RWPE2 (cell line): ENCODE results near the gene IL17RB.

Experiments used
- ATAC-seq: fragments of 200-7000 bp; cut with Tn5 transposase; 3 replicates; pipeline ENCODE4 v1.9.1; 2021; ENCODE audit warnings: low read depth
- DNase-seq: peaks from one replicate; pipeline ENCODE4 v3.0.0-alpha.2; 2020; ENCODE audit warnings: low spot score
- H3K27ac ChIP-seq: fragments of 450-650 bp; 2 replicates; pipeline ENCODE4 v1.5.1; 2017; ENCODE audit warnings: mild to moderate bottlenecking; ENCODE audit not compliant: poor library complexity, severe bottlenecking
- H3K27me3 ChIP-seq: fragments of 250-450 bp; sonication (Bioruptor Pico); 2 replicates; pipeline ENCODE4 v1.5.1; 2021; ENCODE audit warnings: mild to moderate bottlenecking, moderate library complexity; ENCODE audit not compliant: insufficient read depth, poor library complexity, severe bottlenecking
- H3K36me3 ChIP-seq: fragments of 250-450 bp; sonication (Bioruptor Pico); 2 replicates; pipeline ENCODE4 v1.5.1; 2020; ENCODE audit warnings: low read depth, mild to moderate bottlenecking, moderate library complexity
- H3K4me1 ChIP-seq: fragments of 250-450 bp; sonication (Bioruptor Pico); 2 replicates; pipeline ENCODE4 v1.5.1; 2021; ENCODE audit warnings: mild to moderate bottlenecking, moderate library complexity; ENCODE audit not compliant: insufficient read depth, poor library complexity, severe bottlenecking
- H3K4me3 ChIP-seq: fragments of 250-450 bp; sonication (Bioruptor Pico); 2 replicates; pipeline ENCODE4 v1.5.1; 2021; ENCODE audit warnings: mild to moderate bottlenecking, moderate library complexity; ENCODE audit not compliant: severe bottlenecking
- H3K9me3 ChIP-seq: fragments of 250-450 bp; sonication (Bioruptor Pico); 2 replicates; pipeline ENCODE4 v1.5.1; 2021; ENCODE audit warnings: mild to moderate bottlenecking, moderate library complexity; ENCODE audit not compliant: severe bottlenecking
- CTCF ChIP-seq: fragments of 450-650 bp; IDR thresholded peaks from one replicate; pipeline ENCODE4 v1.5.1; 2017; ENCODE audit warnings: mild to moderate bottlenecking, moderate library complexity; ENCODE audit not compliant: poor library complexity, severe bottlenecking

IL17RB gene

GRCh38 chr3:53890726-53891475 lies 44.5 kb downstream of the IL17RB start:
- Histone ChIP-seq H3K9me3 (no peaks in the 10 kb centered on the region), H3K27me3 (no peaks in the 10 kb centered on the region), H3K4me1 (peaks cover 15% of the 10 kb centered on the region), H3K27ac (peak overlapping the region; percentile 20), H3K4me3 (peak overlapping the region; percentile 74), H3K36me3 (peaks cover 39% of the 10 kb centered on the region)
- no peak for TF ChIP-seq CTCF
- DNase-seq (no peak), ATAC-seq (peak; percentile 20; the same call in 1 of the 3 replicates)

- TF ChIP-seq CTCF = no peak
- H3K27me3 ChIP-seq = no peaks in the 10 kb centered on the region
- ATAC-seq (peak; percentile 94), DNase-seq (peak; percentile 97)
- peak within 1 kb of the TSS; percentile 74 for H3K4me3 ChIP-seq
- H3K27ac ChIP-seq = peak within 1 kb of the TSS; percentile 27
- peaks cover 15% of the 10 kb centered on the region for H3K4me1 ChIP-seq
- H3K36me3 ChIP-seq = peaks cover 34% of the 10 kb centered on the region
- H3K9me3 ChIP-seq = no peaks in the 10 kb centered on the region
These were observed 45.3 kb downstream of the IL17RB start, which contains the start of gene SELENOK for GRCh38 chr3:53891497-53892285. TSS of gene SELENOK (minus strand) at chr3:53891859.

GRCh38 chr3:53892286-53892637 lies 45.9 kb downstream of the IL17RB start:
- Histone ChIP-seq H3K4me1 (peaks cover 15% of the 10 kb centered on the region), H3K36me3 (peaks cover 28% of the 10 kb centered on the region), H3K4me3 (peak overlapping the region; percentile 74), H3K27me3 (no peaks in the 10 kb centered on the region), H3K9me3 (no peaks in the 10 kb centered on the region), H3K27ac (peak overlapping the region; percentile 27)
- no peak for TF ChIP-seq CTCF
- no peak for DNase-seq
- ATAC-seq = no peak

GRCh38 chr3:53899750-53900149 lies 53.4 kb downstream of the IL17RB start:
- H3K4me3 ChIP-seq = no peak overlapping the region
- no peak for ATAC-seq

More at GRCh38 chr3:53899750-53900149, 53.4 kb downstream of the IL17RB start:
- no peaks in the 10 kb centered on the region for H3K4me1 ChIP-seq
- no peak overlapping the region for H3K27ac ChIP-seq
- no peaks in the 10 kb centered on the region for H3K27me3 ChIP-seq
- TF ChIP-seq CTCF = no peak
- no peaks in the 10 kb centered on the region for H3K9me3 ChIP-seq
- H3K36me3 ChIP-seq = no peaks in the 10 kb centered on the region
- DNase-seq = no peak
